ENCODE data around the gene OR2W1. TPM values are rescaled to one million over a fixed set of nuclear protein-coding genes. Genes with fewer than 3 reads are reported as not detected.

The OR2W1 gene
- total RNA-seq, 2 experiments from 2014 or later: not detected

DNA sequence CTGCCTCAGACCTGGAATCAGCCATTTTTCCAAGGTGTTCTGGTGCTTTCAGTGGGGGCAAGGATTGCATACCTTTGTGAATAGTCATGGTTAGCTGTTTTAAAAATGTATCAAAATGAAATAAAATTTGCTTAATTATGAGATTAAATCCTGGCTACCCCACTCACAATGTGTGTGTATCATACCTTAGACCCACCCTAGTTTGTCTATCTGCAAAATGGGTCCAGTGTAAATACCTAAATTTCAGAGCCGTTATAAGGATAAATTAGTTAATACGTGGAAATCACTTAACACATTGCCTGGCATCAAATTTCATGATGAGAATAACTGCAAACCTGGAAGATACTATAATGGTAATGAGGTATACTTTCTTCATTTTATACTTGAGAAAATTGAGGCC lies 36.9 kb downstream of the OR2W1 start:
- H3K4me3 Mint-ChIP-seq: no peak overlapping the region
- peaks cover 2% of the 10 kb centered on the region for H3K36me3 Mint-ChIP-seq (ENCODE audit: low read depth)
- H3K27ac Mint-ChIP-seq: no peak overlapping the region
- POLR2A ChIA-PET: no interaction called here
- H3K9me3 Mint-ChIP-seq: peaks cover 6% of the 10 kb centered on the region
- no peak for TF ChIP-seq CTCF (IDR thresholded peaks at IDR 0.05)
- intact Hi-C loops (cut with micrococcal nuclease): no loop called here
- CTCF ChIA-PET: no interaction called here
- no peak for ATAC-seq
- H3K27me3 Mint-ChIP-seq: peaks cover 19% of the 10 kb centered on the region
- peaks cover 15% of the 10 kb centered on the region for H3K4me1 Mint-ChIP-seq (ENCODE audit: low read depth)
- no peak for DNase-seq

GRCh38 chr6:29005183-29005885 lies 39.6 kb downstream of the OR2W1 start, which contains the start of gene ZNF311:
TSS of gene ZNF311 (minus strand) at chr6:29005315. CDS start at chr6:29003954, 1,361 bp downstream.
- ChIA-PET POLR2A (no interaction called here), CTCF (interaction anchor here (1.4 to 1.5 kb wide), 3 partner anchors 9 to 167 kb away, joined by 4 to 5 read pairs (median 4); no protein-coding TSS in a partner anchor)
- intact Hi-C loops (cut with micrococcal nuclease): no loop called here
- DNase-seq (peak; percentile 58), ATAC-seq (peak; percentile 92)
- Mint-ChIP-seq H3K36me3 (ENCODE audit: low read depth) (peaks cover 2% of the 10 kb centered on the region), H3K27ac (peak within 1 kb of the TSS; percentile 76), H3K9me3 (peaks cover 6% of the 10 kb centered on the region), H3K27me3 (peaks cover 9% of the 10 kb centered on the region), H3K4me3 (peak within 1 kb of the TSS; percentile 76), H3K4me1 (ENCODE audit: low read depth) (peaks cover 15% of the 10 kb centered on the region)
- TF ChIP-seq CTCF (IDR thresholded peaks at IDR 0.05): no peak

DNA sequence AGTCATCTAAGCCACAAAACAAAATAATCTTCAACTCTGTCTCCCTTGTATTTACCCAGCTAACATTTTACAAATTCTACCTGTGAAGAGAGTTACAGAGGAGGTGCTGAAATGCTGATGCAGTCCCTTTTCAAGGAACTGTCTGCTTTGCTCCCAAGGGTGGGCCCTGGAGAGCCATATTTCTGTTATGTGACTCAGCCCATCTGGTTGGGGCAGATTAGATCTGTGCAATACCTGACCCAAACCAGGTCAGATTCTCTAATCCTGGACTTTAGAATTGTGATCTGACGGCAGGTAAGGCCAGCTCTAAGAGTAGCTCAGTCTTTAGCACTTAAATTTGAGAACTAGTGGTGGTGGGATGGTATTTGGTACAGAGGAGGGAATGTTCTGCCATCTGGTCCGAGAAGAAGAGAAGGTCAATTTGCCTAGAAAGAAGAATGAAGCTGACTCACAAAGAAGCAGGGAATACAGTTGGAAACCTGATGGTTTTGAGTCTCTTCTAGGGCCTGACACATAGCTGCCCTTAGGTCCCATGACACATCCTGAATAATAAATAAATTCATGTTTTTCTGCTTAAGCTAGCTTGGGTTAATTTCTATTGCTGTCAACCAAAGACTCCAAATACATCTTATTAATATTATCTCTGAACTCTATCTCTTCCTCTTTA lies 48.0 kb downstream of the OR2W1 start:
- no peaks in the 10 kb centered on the region for H3K9me3 Mint-ChIP-seq
- H3K27ac Mint-ChIP-seq: no peak overlapping the region
- ChIA-PET POLR2A (interaction anchor here (0.9 kb wide), 1 partner anchor 159 kb away, joined by 5 read pairs; no protein-coding TSS in a partner anchor), CTCF (interaction anchor here (1.6 to 2.2 kb wide), 3 partner anchors 19 to 160 kb away, joined by 4 to 8 read pairs (median 6); no protein-coding TSS in a partner anchor)
- no peaks in the 10 kb centered on the region for H3K4me1 Mint-ChIP-seq (ENCODE audit: low read depth)
- H3K36me3 Mint-ChIP-seq (ENCODE audit: low read depth): no peaks in the 10 kb centered on the region
- H3K4me3 Mint-ChIP-seq: no peak overlapping the region
- no peak for TF ChIP-seq CTCF (IDR thresholded peaks at IDR 0.05)
- DNase-seq (no peak), ATAC-seq (no peak)
- intact Hi-C loops (cut with micrococcal nuclease): no loop called here
- H3K27me3 Mint-ChIP-seq: peaks cover 10% of the 10 kb centered on the region

DNA sequence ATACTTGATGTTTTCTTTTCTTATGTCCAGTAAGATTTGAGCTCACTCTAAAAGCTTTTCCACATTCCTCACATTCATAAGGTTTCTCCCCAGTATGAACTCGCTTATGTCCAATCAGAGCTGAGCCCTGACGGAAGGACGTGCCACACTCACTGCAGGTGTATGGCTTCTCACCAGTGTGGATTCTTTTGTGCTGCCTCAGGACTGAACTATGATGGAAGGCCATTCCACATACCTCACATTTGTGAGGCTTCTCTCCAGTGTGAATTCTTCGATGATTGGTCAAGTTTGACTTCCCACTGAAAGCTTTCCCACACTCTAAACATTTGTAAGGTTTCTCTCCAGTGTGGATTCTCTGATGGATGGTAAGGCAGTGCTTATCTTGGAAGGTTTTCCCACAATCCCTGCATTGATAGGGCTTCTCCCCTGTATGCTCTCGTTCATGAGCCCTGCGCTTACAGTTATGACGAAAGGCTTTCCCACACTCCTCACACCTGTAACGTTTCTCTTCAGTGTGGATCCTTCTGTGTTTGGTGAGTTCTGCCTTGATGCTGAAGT lies 49.8 kb downstream of the OR2W1 start:
- ChIA-PET CTCF (interaction anchor here (1.8 kb wide), 1 partner anchor 21 kb away, joined by 4 read pairs; no protein-coding TSS in a partner anchor), POLR2A (no interaction called here)
- Mint-ChIP-seq H3K9me3 (no peaks in the 10 kb centered on the region), H3K4me3 (no peak overlapping the region), H3K36me3 (ENCODE audit: low read depth) (no peaks in the 10 kb centered on the region), H3K27me3 (peaks cover 11% of the 10 kb centered on the region), H3K4me1 (ENCODE audit: low read depth) (no peaks in the 10 kb centered on the region), H3K27ac (no peak overlapping the region)
- DNase-seq (no peak), ATAC-seq (no peak)
- intact Hi-C loops (cut with micrococcal nuclease): no loop called here
- no peak for TF ChIP-seq CTCF (IDR thresholded peaks at IDR 0.05)

Other genes with a start within 250 kb of the OR2W1 start
- gene TRIM27, start 121.2 kb downstream of the OR2W1 start, total RNA-seq: 10 to 100 TPM; 45.6 to 46.4 TPM
- under 1 TPM; 0.31 to 0.43 TPM for gene ZNF311, start 39.9 kb downstream of the OR2W1 start, total RNA-seq
- not detected for gene OR2B3, start 42.1 kb upstream of the OR2W1 start, total RNA-seq
- not detected for gene OR2J1, start 54.3 kb upstream of the OR2W1 start, total RNA-seq
- not detected for gene OR2J3, start 62.9 kb upstream of the OR2W1 start, total RNA-seq
- not detected for gene OR2J2, start 125.7 kb upstream of the OR2W1 start, total RNA-seq